GM19438 (cell line): ENCODE results near the gene PCDHB11.
"Not testable (repeated sequence)": the region's sequence is repeated elsewhere in the genome, so short reads cannot be mapped to it uniquely, and the experiment has no call there.

Experiments used
- ATAC-seq: cut with Tn5 transposase; IDR thresholded peaks from one replicate; pipeline ENCODE4 v1.9.1; 2021; ENCODE audit warnings: low read depth; ENCODE audit not compliant: unreplicated experiment

Gene PCDHB11

GRCh38 chr5:141199359-141200235 is at the start of gene PCDHB11:
Gene PCDHB11 (plus strand): TSS chr5:141199627. CDS start chr5:141199775, 148 bp downstream.
- ATAC-seq: no peak

- no peak for ATAC-seq
Measured at GRCh38 chr5:141149812-141150211, 49.6 kb upstream of the PCDHB11 start, which contains the start of gene PCDHB6. Gene PCDHB6 (plus strand): TSS chr5:141150057. CDS start chr5:141150258, 201 bp downstream.

GRCh38 chr5:141150224-141150992 is 49.0 kb upstream of the PCDHB11 start:
- no peak for ATAC-seq

- ATAC-seq: no peak
Measured at GRCh38 chr5:141150993-141151325, 48.5 kb upstream of the PCDHB11 start.

GRCh38 chr5:141151632-141152031 is 47.8 kb upstream of the PCDHB11 start:
- not testable (repeated sequence) for ATAC-seq

GRCh38 chr5:141152096-141152495 is 47.3 kb upstream of the PCDHB11 start:
- not testable (repeated sequence) for ATAC-seq

GRCh38 chr5:141155540-141156374 is 43.7 kb upstream of the PCDHB11 start:
- no peak for ATAC-seq

GRCh38 chr5:141157356-141157755 is 42.1 kb upstream of the PCDHB11 start:
- ATAC-seq: not testable (repeated sequence)

GRCh38 chr5:141157901-141158300 is 41.5 kb upstream of the PCDHB11 start:
- not testable (repeated sequence) for ATAC-seq

- ATAC-seq: no peak
Measured at GRCh38 chr5:141172381-141173204, 26.8 kb upstream of the PCDHB11 start, which contains the start of gene PCDHB7. Gene PCDHB7 (plus strand): TSS chr5:141172644. CDS start chr5:141172836, 192 bp downstream.

GRCh38 chr5:141174291-141175104 is 24.9 kb upstream of the PCDHB11 start:
- ATAC-seq: not testable (repeated sequence)

GRCh38 chr5:141175933-141176332 is 23.5 kb upstream of the PCDHB11 start:
- ATAC-seq: no peak

- not testable (repeated sequence) for ATAC-seq
Measured at GRCh38 chr5:141177577-141178191, 21.7 kb upstream of the PCDHB11 start, which contains the start of gene PCDHB8. Gene PCDHB8 (plus strand): TSS chr5:141177790. CDS start chr5:141178035, 245 bp downstream.

GRCh38 chr5:141179371-141179770 is 20.1 kb upstream of the PCDHB11 start:
- not testable (repeated sequence) for ATAC-seq

- not testable (repeated sequence) for ATAC-seq
Measured at GRCh38 chr5:141179876-141180275, 19.6 kb upstream of the PCDHB11 start.

GRCh38 chr5:141180313-141180712 is 19.1 kb upstream of the PCDHB11 start:
- ATAC-seq: no peak

GRCh38 chr5:141182248-141182647 is 17.2 kb upstream of the PCDHB11 start, which contains the start of gene PCDHB16:
Gene PCDHB16 (plus strand): TSS chr5:141182387. CDS start chr5:141182560, 173 bp downstream.
- ATAC-seq: no peak
